Activated CD4-positive, alpha-beta T cell treated with anti-CD3 and anti-CD28 coated beads, Interleukin-2, Interleukin-6, amounts not matched to agents 100 ng/mL and 50 ng/mL, durations not matched to agents 16 hours and 8 hours (primary cell): ENCODE data around the gene TRIO.
A peak's percentile ranks its signal among the peaks of the same experiment; 100 is the strongest.
"Not testable (repeated sequence)": the region's sequence is repeated elsewhere in the genome, so short reads cannot be mapped to it uniquely, and the experiment has no call there.

Experiments used
- DNase-seq: peaks from one replicate; pipeline ENCODE4 v3.0.0-alpha.2; 2020

TRIO gene

DNA sequence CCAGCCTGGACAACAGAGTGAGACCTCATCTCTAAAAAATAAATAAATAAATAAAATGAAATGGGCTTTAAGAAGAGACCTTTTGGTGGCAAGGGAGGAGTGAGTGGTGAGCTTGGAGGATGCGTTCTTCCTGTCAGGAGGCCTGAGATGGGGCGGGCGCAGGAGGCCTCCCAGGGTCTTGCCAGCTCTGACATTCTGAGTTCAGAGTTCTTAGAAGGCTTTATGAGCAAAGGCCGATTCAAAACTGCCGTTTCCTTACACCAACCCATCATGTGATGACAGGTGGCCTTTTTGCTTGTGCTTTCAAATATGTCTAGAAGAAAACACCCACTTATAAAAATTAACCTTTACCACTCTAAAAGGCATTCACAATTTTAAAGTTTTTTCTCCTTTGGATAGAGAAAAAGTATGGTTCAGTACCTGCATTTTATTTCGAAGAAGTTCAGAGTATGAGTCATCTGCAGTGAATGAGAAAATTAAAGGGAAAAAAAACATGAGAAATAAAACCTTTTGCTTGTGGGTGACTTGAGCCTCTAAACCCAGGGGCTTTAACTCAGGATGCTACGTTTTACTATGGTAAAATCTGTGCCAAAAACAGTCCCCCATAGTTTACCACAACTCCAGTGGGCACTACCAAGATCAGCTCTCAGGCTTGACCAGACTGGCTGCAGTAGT, 281.0 kb downstream of the TRIO start:
- peak; percentile 49 for DNase-seq

DNA sequence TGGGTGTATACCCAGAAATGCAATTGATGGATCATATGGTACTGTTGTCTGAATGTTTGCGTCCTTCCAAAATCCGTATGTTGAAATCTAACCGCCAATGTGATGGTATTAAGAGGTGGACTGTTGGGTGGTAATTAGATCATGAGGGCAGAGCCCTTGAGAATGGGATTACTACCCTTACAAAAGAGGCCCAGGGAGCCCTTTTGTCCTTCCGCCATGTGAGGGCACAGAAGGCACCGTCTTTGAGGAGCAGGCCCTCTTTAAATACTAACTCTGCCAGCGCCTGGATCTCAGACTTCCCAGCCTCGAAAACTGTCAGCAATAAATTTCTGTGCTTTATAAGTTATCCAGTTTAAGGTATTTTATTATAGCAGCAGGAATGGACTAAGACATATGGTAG, 282.4 kb downstream of the TRIO start:
- DNase-seq: no peak

DNA sequence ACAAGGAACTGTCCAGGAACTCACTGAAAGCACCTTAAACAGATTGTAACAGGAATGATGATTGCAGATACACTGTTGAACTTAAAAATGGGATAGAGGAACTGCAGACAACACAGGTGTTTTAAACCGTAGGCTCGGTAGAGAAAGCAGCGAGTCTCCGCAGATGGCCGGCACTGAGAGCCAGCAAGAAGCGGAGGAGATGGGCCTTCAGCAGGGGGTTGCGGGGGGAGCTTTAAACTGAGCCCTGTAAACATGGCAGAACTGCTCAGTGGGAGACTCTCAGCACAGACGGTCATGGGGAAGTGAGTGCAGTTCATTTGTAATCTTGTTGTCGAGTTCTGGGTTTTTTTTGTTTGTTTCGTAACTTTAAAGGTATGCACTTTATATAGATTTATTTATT, 283.4 kb downstream of the TRIO start:
- DNase-seq: no peak

DNA sequence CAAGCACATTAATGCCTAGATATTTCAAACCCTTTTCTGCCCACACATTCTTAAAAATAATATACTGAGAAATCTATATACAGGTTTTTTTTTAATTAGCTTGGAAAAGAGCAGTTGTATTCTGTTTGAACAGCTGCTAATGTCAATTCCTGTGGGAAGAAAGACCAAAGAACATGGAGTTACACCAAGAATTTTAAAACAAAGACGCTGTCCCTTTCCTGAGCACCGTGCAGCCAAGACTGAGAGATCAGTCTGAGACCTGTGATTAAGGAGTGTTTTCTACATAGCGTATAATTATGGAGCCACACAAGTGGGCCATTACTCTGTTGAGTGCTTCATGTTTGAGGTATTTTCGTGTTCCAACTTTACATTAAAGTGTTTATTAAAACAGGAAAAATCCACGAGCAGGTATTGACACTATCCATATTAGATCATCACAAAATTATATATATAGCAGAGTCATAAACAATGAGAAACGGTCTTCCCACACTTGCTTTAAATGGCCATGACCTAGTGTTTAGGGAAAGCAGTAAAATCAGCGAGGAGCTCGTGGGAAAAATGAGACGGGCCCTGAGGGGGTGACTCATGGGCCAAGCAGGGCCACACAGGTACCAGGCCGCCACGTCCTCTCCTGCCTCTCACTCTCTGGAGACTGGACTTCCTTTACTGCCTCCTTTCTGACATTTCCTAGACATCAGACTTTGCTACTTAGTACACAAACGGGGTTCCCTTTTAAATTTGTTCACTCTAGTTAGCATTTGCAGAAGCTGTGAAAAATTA, 285.4 kb downstream of the TRIO start:
- no peak for DNase-seq

DNA sequence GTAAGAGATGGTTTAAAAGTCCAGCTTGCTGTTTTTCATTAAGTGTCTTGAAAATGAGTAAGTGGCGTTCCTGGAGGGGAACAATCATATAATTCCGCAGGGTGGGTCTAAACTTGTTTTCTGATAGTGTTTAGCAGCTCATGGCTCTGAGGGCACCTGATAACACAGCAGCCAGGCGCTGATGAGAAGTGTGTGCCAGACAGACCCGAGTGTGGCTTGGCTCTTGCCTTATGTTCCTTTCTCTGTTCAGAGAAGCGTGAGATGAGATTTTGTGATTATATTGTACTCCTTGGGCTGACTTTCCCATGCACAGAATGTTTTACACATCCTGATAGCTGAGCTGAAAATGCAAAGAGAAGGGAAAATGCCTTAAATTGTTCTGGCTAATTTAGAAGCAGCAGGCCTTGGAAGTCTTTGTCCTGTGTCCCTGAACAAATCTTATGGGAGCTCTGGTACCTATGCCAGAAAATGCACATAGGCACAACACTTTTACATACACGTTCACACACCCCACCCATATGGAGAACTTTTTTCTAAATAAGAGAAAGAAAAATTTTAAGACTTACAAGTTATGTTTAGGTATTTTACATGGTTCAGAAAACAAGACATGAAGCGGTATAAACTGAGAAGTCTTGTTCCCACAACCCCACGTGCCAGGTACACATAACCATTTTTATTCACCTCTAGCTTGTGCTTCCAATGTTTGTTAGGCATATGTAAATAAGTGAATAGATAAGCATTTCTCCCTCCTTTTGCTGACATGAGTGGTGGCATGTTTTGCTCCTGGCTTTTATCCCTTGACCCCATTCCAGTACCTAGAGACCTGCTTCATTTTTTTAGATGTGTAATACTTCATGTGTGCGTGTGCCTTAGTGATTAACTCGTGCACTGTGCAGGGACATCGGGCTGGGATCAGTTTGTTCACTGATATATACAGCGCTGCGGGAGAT, 286.2 kb downstream of the TRIO start:
- no peak for DNase-seq

DNA sequence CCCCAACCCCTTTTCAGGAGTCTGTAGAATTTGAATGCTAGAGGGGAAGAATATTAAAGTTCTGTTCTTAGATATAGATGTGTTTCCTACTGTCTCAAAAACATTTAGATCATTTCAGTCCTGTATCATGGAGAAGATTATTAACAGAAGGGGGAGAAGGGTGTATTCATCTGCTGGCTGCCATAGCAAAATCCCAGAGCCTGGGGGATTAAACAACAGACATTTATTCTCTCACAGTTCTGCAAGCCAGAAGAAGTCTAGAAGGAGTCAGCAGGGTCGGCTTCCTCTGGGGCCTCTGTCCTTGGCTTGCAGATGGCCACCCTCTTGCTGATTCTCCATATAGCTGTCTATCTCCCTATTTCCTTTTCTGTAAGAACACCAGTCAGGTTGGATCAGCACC, 288.4 kb downstream of the TRIO start:
- DNase-seq: no peak

DNA sequence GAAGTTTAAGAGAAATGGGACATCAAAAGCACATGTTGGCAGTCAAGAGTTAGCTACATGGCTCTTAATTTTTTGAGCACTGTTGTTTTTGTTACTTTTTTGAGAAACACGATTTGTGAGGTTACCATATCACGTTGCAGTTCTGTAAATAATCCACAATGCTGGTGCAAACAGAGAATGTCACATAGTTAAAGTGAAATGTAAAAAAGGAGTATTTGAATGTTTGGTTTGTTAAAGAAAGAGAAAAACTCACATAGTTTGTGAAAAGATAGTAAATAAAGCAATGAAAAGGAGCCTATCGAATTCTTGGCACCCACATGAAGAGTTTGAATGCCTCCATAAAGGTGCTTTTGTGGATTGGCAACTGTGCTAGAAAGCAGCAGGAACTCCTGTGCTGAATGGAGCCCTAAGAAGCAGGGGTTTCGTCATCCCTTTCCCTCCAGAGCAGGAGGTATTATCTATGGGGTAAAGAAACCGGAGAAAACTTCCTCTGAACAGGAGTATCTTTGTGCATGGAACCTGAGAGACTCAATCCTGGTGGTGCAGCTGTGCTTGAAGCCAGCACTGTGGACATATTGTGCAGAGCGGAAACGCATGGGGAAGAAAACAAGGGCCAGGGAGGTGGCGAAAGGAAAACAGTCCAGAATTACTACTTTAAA, 289.9 kb downstream of the TRIO start:
- DNase-seq: no peak

DNA sequence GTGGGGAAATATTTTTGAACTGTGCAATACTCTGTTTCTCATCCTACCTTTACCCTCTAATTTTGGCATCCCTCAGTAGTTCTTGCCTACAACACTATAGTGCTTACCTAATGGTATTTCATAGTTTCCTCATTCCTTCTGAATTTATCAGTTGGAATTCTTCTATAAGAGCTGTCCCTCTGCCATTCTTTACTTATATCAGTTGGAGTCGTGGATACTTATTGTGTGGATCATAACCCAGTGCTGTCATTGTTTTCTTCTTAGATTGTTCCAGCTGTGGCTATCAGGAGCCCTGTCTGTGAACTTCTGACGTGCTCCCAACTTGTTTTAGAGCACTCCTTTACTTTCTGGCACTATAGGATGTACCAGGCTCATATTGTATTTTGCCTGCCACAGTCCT, 292.3 kb downstream of the TRIO start:
- no peak for DNase-seq

DNA sequence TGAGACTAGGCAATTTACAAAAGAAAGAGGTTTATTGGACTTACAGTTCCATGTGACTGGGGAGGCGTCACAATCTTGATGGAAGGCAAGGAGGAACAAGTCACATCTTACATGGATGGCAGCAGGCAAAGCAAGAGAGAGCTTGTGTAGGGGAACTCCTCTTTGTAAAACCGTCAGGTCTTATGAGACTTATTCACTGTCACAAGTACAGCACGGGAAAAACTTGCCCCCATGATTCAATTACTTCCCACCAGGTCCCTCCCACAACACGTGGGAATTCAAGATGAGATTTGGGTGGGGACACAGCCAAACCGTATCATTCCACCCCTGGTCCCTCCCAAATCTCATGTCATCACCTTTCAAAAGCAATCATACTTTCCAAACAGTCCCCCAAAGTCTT, 293.0 kb downstream of the TRIO start:
- DNase-seq: not testable (repeated sequence)

DNA sequence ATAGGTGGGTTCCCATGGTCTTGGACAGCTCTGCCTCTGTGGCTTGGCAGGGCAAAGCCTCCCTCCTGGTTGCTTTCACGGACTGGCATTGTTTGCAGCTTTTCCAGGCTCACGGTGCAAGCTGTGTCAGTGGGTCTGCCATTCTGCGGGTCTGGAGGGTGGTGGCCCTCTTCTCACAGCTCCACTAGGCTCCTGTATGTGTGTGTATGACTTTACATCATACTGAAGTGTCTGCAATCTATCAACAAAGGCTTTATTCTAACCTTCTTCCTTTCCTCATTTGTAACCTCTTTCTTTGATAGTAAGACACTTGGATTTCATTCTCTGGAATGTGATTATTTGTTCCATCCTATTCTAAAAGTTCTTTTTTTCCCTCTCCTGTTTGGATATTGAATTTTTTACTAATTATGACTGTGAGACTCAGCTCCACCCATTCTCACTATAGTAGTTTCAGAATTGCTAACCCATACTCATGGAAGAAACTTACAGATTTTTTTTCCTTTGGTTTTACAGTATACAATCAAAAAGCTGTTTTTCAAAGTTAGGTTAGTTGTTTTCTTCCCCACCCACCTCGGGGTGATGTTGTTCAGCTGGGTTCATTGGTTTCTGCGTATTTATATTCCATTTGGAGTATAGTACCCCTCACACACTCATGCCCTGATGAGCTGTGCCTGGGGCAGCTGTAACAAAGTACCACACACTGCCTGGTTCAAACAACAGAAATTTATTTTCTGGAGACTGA, 293.8 kb downstream of the TRIO start:
- peak; percentile 22 for DNase-seq

DNA sequence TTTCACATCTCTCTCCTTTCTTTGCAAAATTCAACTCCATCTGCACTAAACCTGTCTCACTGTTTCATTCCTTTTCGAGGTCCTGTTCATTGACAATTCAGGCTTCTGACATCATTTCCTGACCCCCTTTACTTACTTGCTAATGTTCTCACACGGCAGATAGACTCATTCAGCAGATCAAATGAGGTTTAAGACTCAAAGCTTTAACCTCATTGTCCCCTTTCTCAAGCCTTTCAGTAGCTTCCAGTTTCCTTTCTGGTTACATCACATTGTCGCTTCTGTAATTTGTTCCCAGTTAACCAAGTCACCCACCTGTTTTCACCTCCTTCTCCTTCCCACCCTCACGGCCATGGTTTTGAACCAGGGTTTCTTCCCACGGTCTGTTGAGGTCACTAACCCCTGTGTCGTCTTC, 295.1 kb downstream of the TRIO start:
- DNase-seq: peak; percentile 18

DNA sequence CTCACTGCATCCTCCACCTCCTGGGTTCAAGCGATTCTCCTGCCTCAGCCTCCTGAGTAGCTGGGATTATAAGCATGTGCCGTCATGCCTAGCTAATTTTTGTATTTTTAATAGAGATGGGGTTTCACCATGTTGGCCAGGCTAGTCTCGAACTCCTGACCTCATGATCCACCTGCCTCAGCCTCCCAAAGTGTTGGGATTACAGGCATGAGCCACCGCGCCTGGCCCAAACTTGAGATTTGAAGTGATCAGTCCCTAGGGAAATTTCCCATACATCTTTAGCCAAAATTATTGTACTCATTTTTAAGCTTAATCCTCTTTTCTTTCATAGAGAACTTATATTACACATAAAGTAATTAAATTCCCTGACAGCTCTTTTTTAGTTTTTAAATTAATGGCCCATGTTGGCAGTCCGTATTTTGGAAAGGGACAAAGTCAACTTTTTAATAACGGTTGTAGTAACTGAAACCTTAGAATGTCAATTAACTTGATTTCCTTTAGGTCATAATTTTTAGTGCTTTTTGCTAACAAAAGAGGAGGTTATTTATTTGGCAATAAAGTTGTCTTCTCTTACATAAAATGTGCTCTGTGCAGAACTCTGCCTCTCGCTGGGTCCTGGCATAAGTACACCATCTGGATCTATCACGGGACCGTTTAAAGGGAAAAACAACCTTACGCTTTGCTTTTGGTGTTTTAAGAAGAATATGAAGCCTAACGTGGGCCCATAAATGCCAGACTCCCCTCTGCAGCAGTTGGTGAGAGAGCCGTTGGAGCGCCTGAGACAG, 296.1 kb downstream of the TRIO start:
- DNase-seq: no peak

DNA sequence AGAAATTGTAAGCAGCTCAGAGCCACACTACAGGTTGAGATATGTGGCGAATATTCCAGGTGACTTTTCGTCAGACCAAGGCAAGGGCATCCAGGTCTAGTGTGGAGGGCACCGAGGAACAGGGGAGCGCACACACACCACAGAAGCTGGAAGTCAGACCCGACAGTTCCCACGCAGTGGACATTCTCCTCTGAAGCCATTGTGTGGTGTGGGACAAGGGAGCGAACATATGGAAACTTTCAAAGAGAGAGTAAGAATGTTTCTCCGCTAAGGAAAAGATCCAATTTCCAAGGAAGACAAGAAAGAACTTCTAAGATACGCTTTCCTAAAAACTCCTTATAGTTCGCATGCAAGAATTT, 297.1 kb downstream of the TRIO start:
- DNase-seq: no peak

DNA sequence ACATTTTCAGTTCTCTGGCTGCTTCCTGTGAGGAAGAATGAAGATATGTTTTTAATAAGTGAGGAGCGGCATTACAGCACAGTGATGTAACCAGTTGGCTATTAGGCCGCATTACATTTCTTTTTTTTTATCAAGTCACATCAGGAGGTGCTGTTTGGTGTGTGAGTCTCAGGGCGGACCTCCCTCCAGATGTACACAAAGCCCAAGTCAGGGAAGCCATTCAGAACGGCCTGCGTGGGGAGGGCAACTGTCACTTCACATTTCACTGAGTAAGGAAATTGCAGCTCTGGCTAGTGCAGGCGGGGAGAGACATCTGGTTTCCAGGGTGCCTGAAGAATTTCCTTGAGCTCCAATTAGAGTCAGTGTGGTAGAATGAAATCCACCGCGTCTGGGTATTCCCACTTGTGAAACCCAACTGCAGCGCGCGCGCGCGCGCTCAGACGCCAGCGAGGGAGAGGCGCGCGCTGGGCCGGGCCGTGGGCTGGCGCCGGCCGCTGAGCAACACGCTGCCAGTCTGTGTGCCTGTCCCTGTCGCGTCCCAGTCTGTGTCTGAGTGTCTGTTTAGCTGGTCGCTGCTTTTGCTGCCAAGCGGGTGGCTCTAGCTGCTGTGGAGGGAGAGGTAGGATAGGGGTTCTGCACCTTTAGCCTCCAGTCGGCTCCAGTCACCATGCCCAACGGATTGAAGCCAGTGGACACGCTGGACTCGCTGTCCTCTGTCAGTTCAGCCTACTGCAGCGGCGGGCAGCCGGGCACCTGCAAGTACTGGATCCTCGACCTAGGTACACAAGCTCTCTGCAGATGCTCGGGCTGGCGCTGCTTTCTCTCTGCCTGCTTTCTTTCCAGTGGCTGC, 297.7 kb downstream of the TRIO start:
- no peak for DNase-seq

DNA sequence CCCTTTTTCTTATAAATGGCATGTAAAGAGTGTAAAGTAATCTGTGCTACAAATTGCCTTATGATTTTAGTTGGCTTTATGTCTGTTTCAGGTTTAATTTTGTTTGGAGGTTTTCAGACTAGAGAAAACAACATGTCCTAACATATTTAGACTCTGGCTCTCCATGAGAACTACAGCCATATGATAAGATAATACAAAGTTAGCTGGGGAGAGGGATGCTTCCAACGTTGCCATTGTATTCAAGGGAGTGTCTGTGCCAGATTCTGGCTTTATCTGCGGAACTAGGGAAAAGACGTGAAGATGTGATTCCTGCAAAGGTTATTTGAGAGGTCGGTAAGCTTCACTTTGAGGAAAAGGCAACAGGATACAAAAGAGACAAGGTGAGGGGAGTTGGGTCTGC, 298.5 kb downstream of the TRIO start:
- DNase-seq: no peak

DNA sequence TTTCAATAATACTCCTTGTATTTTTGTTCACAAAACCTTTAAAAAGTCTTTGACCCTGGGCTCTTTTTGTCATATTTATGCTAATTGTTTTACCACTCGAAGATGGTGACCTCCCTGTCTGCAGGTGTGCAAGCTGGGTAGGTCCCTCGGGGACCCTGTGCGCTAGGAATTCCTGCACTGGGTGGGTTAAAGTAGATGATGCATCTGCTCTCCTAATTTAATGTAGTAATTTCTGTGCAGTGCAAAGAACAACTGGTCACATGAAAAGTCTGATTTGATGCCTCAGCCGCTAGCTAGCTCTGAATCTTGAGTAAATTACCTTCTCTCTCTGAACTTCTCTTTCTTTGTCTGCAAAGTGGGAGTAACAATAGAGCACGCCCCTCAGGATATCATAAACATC, 299.4 kb downstream of the TRIO start:
- DNase-seq: no peak

DNA sequence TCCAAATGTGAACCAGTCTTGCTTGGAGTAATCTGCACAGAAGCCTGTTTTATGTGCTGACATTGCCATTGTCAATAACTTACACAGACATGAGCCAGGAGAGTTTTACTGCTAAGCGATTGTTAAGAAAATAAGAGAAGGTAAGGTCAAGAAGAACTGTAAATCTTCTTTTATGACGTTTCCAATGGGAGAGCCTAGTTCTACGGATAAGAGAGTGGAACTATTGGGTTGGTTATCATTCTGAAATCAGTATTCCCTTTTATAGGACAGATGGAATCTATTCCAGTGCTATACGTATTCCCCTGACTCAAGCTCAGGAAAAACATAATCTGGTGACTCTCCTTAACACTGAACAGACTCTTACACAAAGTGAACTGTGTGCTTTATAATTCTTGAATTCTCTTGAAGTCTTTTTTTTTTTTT, 300.5 kb downstream of the TRIO start:
- no peak for DNase-seq

DNA sequence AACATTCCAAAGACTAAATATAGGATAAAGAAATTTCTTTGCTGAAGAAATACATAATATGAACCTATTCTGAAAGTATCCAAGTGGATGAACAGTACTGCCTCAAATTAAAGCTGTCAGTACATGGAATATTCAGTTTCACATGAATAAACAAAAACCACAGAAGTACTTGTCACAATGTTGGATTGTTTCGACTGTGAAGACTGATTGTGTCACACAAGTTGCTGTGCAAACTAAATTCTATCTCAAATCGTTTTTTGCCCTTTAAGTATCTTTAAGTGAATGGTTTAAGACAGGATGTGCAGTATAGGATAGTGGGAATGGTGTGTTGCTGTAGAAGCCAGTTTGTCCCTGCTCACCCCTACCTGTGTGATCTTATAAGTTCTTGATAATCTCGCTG, 301.0 kb downstream of the TRIO start:
- DNase-seq: no peak

DNA sequence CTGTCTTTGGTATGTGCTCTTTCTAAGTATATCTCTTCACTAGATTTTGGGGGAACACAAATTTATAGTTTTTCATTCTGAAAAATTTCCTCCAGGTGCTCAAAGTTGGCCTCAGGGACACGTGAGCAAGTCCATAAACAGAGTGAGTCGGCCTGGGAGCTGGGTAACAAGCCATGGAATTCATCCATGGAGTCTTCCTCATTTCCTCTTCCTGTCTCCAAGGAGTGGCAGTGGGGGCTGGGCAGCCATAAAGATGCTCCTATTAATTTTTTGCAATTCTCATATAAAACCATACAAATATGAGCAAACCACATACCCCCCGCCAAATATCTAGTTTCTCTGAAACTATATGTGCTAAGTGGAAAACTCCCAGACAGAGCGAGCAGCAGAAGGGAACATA, 301.9 kb downstream of the TRIO start:
- no peak for DNase-seq

DNA sequence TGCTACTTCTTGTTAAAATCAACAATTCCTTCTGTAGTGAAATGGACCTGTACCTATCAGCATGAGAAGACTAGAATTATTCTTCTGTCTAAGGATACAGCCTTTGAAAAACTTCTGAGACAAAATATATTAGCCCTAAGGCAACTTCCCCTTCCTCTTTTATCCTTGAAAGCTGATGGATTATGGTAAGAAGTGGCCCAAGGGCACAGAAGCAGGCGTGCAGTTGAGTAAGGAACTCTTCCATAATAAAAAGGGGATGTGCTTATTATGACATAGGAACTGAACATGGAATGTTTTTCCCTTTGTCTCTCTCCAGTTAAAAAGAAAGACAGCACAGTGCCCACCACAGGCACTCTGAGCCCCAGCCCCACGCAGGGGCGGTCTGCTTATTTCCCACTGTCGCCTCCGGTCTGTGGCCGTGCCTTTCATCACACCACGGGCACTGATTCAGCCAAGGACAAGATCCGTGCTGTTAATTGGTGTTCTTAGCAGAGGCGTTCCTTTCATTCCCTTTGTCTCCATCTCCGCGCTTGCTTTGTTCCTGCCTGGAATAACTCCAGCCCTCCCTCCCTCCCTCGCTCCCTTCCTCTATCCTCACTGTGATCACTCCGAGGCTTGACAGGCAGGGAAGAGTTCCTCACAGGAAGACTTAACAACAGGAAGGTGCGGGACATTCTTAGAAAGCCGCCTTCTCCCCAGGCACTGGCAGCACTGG, 302.6 kb downstream of the TRIO start:
- no peak for DNase-seq
